ENCODE measurements around the gene PHAF1. TPM values are rescaled to one million over a fixed set of nuclear protein-coding genes. Genes with fewer than 3 reads are reported as not detected.
A peak's percentile ranks its signal among the peaks of the same experiment; 100 is the strongest.

The PHAF1 gene
- total and polyA plus RNA-seq, 2 of the 13 experiments (the other 11 are each of a cell fraction or from before 2014, with no cell fraction given) = 48.3 to 174 TPM

DNA sequence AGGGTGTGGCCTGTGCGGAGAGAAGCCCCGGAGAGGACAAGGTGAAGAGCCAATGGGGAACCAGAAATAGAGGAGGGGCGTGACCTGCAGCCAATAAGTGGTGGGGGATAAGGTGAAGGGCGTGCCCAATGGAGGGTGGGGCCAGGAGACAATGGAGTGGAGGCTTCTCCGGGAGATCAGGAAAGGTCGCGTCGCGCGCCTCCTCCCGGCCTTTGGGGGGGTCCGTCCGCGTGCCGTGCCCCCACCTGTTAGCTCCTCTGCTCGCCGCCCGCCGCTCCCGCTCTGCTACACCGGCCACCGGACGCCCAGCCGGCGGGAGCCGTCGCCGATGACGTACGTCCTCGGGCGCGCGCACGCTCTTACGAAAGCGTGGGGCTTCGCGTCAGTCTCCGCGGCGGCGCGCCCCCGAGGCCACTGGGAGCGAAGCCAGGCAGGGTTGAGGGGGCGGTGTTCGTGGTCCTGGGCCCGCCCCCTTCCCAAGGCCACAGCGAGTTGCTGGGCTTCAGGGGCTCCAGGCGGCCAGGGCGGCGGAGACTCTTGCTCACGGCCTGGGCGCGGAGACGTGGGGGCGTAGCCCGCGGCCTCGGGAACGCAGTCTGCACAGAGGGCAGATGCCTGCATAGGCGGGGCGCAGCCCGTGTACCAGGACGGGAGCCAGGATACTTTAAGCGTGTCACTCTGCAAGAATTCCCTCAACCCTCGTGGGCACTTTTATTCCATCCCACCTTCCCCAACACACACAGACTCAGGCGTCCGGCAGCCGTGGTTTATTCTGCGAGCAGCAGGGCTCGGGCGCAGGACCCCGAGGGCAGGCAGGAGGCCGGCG is 74.1 kb downstream of the PHAF1 start, which contains the start of gene MATCAP1 (continued):
- 0 out of 2 replicates have a peak, but pooled peaks have one; percentile 58 for TF ChIP-seq ZNF317 (CRISPR knock-in tag; IDR thresholded peaks at IDR 0.05)
- peak; percentile 83 for TF ChIP-seq PPARG (CRISPR knock-in tag; conservative IDR thresholded peaks at IDR 0.05)
- peak; percentile 71 for TF ChIP-seq HDAC2 (CRISPR knock-in tag; IDR thresholded peaks at IDR 0.05)
- TF ChIP-seq HOXA7 (CRISPR knock-in tag; IDR thresholded peaks at IDR 0.05) = no peak
- TF ChIP-seq ZNF7 (CRISPR knock-in tag; IDR thresholded peaks at IDR 0.05) = no peak
- TF ChIP-seq ZSCAN30 (CRISPR knock-in tag; IDR thresholded peaks at IDR 0.05) = no peak
- TF ChIP-seq ZUFSP (CRISPR knock-in tag; IDR thresholded peaks at IDR 0.05; ENCODE audit: borderline replicate concordance) = no peak
- TF ChIP-seq, protein P1, sequence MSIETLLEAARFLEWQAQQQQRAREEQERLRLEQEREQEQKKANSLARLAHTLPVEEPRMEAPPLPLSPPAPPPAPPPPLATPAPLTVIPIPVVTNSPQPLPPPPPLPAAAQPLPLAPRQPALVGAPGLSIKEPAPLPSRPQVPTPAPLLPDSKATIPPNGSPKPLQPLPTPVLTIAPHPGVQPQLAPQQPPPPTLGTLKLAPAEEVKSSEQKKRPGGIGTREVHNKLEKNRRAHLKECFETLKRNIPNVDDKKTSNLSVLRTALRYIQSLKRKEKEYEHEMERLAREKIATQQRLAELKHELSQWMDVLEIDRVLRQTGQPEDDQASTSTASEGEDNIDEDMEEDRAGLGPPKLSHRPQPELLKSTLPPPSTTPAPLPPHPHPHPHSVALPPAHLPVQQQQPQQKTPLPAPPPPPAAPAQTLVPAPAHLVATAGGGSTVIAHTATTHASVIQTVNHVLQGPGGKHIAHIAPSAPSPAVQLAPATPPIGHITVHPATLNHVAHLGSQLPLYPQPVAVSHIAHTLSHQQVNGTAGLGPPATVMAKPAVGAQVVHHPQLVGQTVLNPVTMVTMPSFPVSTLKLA (IDR thresholded peaks at IDR 0.05) = peak; percentile 4
- no peak for TF ChIP-seq IKZF1 (IDR thresholded peaks at IDR 0.05)
- no peak for TF ChIP-seq SNRNP70 (IDR thresholded peaks at IDR 0.05; ENCODE audit: low read depth, low read length)
- TF ChIP-seq ZNF740 (CRISPR knock-in tag; IDR thresholded peaks at IDR 0.05) = peak; percentile 84
- no peak for TF ChIP-seq KLF6 (CRISPR knock-in tag; IDR thresholded peaks at IDR 0.05)
- TF ChIP-seq, protein P2, sequence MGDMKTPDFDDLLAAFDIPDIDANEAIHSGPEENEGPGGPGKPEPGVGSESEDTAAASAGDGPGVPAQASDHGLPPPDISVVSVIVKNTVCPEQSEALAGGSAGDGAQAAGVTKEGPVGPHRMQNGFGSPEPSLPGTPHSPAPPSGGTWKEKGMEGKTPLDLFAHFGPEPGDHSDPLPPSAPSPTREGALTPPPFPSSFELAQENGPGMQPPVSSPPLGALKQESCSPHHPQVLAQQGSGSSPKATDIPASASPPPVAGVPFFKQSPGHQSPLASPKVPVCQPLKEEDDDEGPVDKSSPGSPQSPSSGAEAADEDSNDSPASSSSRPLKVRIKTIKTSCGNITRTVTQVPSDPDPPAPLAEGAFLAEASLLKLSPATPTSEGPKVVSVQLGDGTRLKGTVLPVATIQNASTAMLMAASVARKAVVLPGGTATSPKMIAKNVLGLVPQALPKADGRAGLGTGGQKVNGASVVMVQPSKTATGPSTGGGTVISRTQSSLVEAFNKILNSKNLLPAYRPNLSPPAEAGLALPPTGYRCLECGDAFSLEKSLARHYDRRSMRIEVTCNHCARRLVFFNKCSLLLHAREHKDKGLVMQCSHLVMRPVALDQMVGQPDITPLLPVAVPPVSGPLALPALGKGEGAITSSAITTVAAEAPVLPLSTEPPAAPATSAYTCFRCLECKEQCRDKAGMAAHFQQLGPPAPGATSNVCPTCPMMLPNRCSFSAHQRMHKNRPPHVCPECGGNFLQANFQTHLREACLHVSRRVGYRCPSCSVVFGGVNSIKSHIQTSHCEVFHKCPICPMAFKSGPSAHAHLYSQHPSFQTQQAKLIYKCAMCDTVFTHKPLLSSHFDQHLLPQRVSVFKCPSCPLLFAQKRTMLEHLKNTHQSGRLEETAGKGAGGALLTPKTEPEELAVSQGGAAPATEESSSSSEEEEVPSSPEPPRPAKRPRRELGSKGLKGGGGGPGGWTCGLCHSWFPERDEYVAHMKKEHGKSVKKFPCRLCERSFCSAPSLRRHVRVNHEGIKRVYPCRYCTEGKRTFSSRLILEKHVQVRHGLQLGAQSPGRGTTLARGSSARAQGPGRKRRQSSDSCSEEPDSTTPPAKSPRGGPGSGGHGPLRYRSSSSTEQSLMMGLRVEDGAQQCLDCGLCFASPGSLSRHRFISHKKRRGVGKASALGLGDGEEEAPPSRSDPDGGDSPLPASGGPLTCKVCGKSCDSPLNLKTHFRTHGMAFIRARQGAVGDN (CRISPR knock-in tag; IDR thresholded peaks at IDR 0.05) = peak; percentile 97
- TF ChIP-seq, protein P3, sequence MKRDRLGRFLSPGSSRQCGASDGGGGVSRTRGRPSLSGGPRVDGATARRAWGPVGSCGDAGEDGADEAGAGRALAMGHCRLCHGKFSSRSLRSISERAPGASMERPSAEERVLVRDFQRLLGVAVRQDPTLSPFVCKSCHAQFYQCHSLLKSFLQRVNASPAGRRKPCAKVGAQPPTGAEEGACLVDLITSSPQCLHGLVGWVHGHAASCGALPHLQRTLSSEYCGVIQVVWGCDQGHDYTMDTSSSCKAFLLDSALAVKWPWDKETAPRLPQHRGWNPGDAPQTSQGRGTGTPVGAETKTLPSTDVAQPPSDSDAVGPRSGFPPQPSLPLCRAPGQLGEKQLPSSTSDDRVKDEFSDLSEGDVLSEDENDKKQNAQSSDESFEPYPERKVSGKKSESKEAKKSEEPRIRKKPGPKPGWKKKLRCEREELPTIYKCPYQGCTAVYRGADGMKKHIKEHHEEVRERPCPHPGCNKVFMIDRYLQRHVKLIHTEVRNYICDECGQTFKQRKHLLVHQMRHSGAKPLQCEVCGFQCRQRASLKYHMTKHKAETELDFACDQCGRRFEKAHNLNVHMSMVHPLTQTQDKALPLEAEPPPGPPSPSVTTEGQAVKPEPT (CRISPR knock-in tag; IDR thresholded peaks at IDR 0.05; ENCODE audit: low read depth) = no peak; the same call in 1 of the 2 replicates
- peak; percentile 34 for TF ChIP-seq TEAD3 (CRISPR knock-in tag; optimal IDR thresholded peaks at IDR 0.05; ENCODE audit: borderline replicate concordance)
- TF ChIP-seq, protein P4, sequence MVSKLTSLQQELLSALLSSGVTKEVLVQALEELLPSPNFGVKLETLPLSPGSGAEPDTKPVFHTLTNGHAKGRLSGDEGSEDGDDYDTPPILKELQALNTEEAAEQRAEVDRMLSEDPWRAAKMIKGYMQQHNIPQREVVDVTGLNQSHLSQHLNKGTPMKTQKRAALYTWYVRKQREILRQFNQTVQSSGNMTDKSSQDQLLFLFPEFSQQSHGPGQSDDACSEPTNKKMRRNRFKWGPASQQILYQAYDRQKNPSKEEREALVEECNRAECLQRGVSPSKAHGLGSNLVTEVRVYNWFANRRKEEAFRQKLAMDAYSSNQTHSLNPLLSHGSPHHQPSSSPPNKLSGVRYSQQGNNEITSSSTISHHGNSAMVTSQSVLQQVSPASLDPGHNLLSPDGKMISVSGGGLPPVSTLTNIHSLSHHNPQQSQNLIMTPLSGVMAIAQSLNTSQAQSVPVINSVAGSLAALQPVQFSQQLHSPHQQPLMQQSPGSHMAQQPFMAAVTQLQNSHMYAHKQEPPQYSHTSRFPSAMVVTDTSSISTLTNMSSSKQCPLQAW (CRISPR knock-in tag; IDR thresholded peaks at IDR 0.05) = no peak; the same call in 1 of the 2 replicates
- TF ChIP-seq ZIK1 (CRISPR knock-in tag; IDR thresholded peaks at IDR 0.05; ENCODE audit: borderline replicate concordance, low read depth) = no peak; the same call in 1 of the 2 replicates
- peak; percentile 85; the same call in 1 of the 2 replicates for TF ChIP-seq NFKB2 (CRISPR knock-in tag; IDR thresholded peaks at IDR 0.05; ENCODE audit: borderline replicate concordance)

Data from HepG2 (cell line).